ENCODE data around the gene AP2S1. TPM values are rescaled to one million over a fixed set of nuclear protein-coding genes. Genes with fewer than 3 reads are reported as not detected.
"Not testable (repeated sequence)": the region's sequence is repeated elsewhere in the genome, so short reads cannot be mapped to it uniquely, and the experiment has no call there.

AP2S1 gene
- total RNA-seq, 1 donor from 2014 or later: 100 TPM

DNA sequence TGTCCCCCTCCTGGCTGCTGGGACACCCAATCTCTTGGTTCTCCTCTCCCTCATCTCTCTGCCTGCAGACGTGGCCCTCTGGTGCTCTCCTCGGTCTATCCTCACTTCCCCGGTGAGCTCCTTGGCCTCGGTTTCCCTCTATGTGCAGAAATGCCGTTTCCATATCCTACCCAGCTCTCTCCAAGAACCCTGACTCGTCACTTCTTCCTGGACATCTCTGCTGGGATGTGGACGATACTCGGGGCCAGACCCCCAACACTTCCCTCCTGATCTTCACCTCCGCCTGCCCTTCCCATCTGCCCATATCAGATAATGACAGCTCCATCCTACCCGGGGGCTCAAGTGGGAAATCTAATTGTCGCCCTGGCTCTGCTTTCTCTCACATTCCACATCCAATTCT lies 7.9 kb downstream of the AP2S1 start:
- Mint-ChIP-seq H3K27me3 (no peaks in the 10 kb centered on the region), H3K4me1 (peaks cover 5% of the 10 kb centered on the region), H3K36me3 (ENCODE audit: low read depth) (peaks cover 42% of the 10 kb centered on the region), H3K4me3 (no peak overlapping the region), H3K27ac (no peak overlapping the region), H3K9me3 (no peaks in the 10 kb centered on the region)
- intact Hi-C loops (cut with micrococcal nuclease): no loop called here
- DNase-seq: no peak

DNA sequence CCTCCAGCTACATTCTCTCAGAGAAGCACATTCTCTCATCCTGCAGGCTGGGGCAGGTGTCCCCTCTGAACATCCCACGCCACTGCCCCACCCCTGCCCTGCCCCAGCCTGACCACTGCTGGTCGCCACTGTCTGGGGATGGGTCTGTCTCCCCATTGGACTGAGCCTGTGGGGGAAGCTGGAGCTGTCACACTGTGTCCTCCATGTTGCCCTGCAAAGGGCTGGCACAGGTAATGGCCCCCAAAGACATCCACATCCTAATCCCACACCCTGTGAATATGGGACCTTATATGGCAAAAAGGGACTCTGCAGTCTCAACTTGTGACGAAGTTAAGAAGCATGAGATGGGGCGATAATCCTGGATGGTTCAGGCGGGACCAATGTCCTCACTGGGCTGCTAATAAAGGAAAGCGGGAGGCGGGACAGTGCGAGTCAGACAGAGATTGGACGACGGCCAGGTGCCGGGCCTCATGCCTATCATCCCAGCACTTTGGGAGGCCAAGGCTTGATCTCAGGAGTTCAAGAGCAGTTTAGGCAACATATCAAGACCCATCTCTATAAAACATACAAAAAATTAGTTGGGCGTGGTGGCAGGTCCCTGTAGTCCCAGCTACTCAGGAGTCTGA lies 9.1 kb downstream of the AP2S1 start:
- Mint-ChIP-seq H3K36me3 (ENCODE audit: low read depth) (peaks cover 40% of the 10 kb centered on the region), H3K4me1 (peaks cover 3% of the 10 kb centered on the region), H3K27ac (no peak overlapping the region), H3K9me3 (no peaks in the 10 kb centered on the region), H3K4me3 (no peak overlapping the region), H3K27me3 (no peaks in the 10 kb centered on the region)
- intact Hi-C loops (cut with micrococcal nuclease): no loop called here
- no peak for DNase-seq

DNA sequence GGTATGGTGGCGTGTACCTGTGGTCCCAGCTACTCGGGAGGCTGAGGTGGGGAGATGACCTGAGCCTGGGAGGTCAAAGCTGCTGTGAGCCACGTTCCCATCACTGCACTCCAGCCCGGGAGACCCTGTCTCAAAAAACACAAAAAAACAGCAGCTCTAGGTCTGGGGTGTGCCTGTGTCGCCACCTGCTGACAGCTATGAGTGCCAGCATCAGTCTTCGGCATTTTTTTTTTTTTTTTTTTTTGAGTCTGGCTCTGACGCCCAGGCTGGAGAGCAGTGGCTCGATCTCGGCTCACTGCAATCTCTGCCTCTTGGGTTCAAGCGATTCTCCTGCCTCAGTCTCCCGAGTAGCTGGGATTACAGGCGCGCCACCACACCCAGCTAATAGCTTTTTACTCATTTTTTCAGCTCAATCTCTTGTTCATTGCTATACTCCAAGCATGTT lies 10.1 kb downstream of the AP2S1 start:
- H3K9me3 Mint-ChIP-seq: no peaks in the 10 kb centered on the region
- H3K36me3 Mint-ChIP-seq (ENCODE audit: low read depth): peaks cover 40% of the 10 kb centered on the region
- no peak overlapping the region for H3K4me3 Mint-ChIP-seq
- H3K27me3 Mint-ChIP-seq: no peaks in the 10 kb centered on the region
- DNase-seq: peak; percentile 84
- H3K27ac Mint-ChIP-seq: no peak overlapping the region
- intact Hi-C loops (cut with micrococcal nuclease): loop anchor here (1.0 kb wide), 2 partner anchors 54 to 83 kb away; no protein-coding TSS in a partner anchor
- peaks cover 3% of the 10 kb centered on the region for H3K4me1 Mint-ChIP-seq

DNA sequence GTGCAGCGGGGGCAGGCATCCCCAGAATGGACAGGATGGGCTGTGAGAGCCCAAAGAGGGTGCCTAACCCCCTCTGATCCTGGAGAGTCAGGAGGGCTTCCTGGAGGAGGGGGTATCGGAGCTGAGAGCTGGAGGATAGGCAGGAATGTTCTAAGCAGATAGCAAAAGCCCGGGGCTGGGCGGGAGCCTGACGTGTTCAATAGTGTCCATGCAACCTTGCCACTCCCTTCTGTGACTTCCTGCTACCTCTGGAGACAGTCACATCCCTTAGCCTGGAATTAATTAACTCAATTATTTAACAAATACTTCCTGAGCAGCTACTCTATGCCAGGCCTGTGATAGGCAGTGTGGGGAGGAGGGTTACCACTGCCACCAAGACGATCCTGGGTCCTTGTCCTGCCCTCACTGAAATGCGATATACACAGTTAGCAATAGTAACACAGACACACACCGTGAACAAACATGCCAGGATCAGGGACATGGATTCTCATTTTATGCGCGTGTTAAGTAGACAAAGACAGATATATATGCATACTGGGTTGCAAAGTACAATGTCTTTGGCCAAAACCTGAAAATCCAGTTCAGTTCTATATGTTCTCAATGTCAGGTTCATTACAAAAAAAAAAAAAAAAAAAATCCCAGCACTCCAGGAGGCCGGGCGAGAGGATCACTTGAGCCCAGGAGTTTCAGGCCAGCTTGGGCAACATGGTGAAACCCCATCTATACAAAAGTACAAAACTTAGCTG lies 10.7 kb downstream of the AP2S1 start:
- H3K4me3 Mint-ChIP-seq: no peak overlapping the region
- no peak overlapping the region for H3K27ac Mint-ChIP-seq
- H3K27me3 Mint-ChIP-seq: no peaks in the 10 kb centered on the region
- H3K4me1 Mint-ChIP-seq: peaks cover 3% of the 10 kb centered on the region
- no peak for DNase-seq
- H3K9me3 Mint-ChIP-seq: no peaks in the 10 kb centered on the region
- intact Hi-C loops (cut with micrococcal nuclease): loop anchor here (1.0 kb wide), 2 partner anchors 54 to 83 kb away; no protein-coding TSS in a partner anchor
- peaks cover 40% of the 10 kb centered on the region for H3K36me3 Mint-ChIP-seq (ENCODE audit: low read depth)

DNA sequence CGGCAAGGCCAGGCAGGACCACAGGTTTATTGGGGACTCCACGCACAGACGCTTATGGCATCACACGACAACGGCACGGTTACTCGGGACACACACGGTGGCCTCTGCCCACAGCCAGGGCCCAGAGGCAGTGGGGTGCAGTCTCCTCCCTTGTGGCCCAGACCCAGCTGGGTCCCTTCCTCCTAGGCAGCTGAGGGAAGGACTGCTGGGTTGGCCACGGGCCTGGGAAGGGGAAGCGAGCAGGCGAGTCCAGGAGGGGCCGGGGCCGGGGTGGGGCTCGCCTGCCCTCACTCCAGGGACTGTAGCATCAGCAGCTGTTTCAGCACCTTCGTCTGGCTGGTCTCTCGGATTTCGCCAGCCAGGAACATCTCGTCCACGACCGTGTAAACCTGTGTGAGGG lies 12.5 kb downstream of the AP2S1 start:
- DNase-seq: no peak
- peaks cover 3% of the 10 kb centered on the region for H3K4me1 Mint-ChIP-seq
- no peak overlapping the region for H3K4me3 Mint-ChIP-seq
- H3K27ac Mint-ChIP-seq: no peak overlapping the region
- intact Hi-C loops (cut with micrococcal nuclease): no loop called here
- H3K36me3 Mint-ChIP-seq (ENCODE audit: low read depth): peaks cover 34% of the 10 kb centered on the region
- no peaks in the 10 kb centered on the region for H3K27me3 Mint-ChIP-seq
- no peaks in the 10 kb centered on the region for H3K9me3 Mint-ChIP-seq

DNA sequence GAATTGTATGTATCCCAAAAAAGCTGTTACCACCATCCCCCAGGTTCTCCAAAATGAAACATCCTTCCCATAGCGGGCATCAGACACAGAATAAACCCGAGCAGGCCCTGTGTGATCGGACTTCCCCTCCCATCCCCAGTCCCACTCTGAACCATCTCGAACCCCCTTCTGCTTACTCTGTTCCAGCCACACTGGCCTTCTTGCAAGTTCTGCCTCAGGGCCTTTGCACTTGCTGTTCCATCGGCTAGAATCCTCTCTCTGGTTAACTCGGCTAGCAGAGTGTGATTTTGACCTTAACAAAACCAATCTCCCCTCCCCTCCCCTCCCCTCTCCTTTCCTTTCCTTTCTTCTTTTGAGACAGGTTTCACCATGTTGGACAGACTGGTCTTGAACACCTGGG lies 15.7 kb downstream of the AP2S1 start:
- DNase-seq: no peak

DNA sequence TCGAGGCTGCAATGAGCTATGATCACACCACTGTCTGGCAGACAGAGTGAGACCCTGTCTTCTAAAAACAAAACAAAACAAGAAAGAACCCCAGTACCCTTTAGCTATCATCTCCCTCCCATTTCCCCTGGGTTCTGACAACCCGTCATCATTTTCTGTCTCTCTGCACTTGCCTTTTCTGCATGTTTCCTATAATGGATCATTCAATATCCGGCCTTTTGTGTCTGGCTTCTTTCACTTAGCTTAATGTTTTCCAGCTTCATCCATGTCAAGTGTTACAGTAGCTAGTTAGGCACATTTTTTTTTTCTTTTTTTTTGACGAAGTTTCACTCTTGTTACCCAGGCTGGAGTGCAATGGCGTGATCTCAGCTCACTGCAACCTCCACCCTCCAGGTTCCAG lies 16.5 kb downstream of the AP2S1 start:
- Mint-ChIP-seq H3K9me3 (no peaks in the 10 kb centered on the region), H3K36me3 (ENCODE audit: low read depth) (peaks cover 13% of the 10 kb centered on the region), H3K27me3 (no peaks in the 10 kb centered on the region), H3K4me1 (peaks cover 1% of the 10 kb centered on the region), H3K27ac (no peak overlapping the region), H3K4me3 (no peak overlapping the region)
- intact Hi-C loops (cut with micrococcal nuclease): no loop called here
- DNase-seq: no peak

More for the DNA sequence above, 15.7 kb downstream of the AP2S1 start:
- Mint-ChIP-seq H3K4me1 (no peaks in the 10 kb centered on the region), H3K27me3 (no peaks in the 10 kb centered on the region), H3K9me3 (no peaks in the 10 kb centered on the region), H3K36me3 (ENCODE audit: low read depth) (peaks cover 19% of the 10 kb centered on the region), H3K27ac (no peak overlapping the region), H3K4me3 (no peak overlapping the region)
- intact Hi-C loops (cut with micrococcal nuclease): no loop called here

DNA sequence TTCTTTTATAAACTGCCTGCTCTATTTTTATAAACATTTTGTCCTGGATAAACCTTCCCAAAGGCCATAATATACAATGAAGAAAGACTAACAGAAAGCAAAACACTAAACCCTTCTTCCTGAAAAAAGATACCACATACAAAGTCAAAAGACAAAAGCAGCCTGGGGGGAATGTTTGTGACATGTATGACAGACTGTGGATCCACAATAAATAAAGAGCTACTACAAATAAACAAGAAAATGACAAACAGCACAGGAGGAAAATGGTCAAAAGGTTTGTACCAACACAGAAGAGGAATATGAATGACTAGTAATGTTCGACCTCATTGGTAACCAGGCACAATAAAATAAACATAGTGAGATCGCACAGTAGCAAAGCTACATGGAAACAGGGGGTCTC lies 19.8 kb downstream of the AP2S1 start:
- DNase-seq: no peak
- Mint-ChIP-seq H3K27ac (no peak overlapping the region), H3K4me1 (peaks cover 4% of the 10 kb centered on the region), H3K9me3 (no peaks in the 10 kb centered on the region), H3K36me3 (ENCODE audit: low read depth) (peaks cover 3% of the 10 kb centered on the region), H3K27me3 (no peaks in the 10 kb centered on the region), H3K4me3 (no peak overlapping the region)
- intact Hi-C loops (cut with micrococcal nuclease): no loop called here

DNA sequence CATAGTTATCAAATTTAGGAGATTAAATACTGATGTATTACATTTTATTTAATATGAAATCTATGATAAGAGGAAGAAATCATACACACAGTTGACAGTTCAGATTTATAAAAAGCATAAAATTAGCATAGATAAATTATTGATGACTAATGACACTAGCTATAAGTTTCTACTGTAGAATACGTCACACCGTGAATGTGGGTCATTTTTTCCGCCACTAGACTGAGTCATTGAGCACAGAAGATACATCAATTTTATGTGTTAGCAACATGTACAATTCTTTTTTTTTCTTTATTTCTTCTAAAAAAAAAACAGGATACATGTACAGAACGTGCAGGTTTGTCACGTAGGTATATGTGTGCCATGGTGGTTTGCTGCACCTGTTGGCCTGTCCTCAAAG lies 22.2 kb downstream of the AP2S1 start:
- no peaks in the 10 kb centered on the region for H3K27me3 Mint-ChIP-seq
- DNase-seq: no peak
- H3K36me3 Mint-ChIP-seq (ENCODE audit: low read depth): no peaks in the 10 kb centered on the region
- intact Hi-C loops (cut with micrococcal nuclease): no loop called here
- H3K27ac Mint-ChIP-seq: no peak overlapping the region
- H3K4me3 Mint-ChIP-seq: no peak overlapping the region
- peaks cover 14% of the 10 kb centered on the region for H3K4me1 Mint-ChIP-seq
- no peaks in the 10 kb centered on the region for H3K9me3 Mint-ChIP-seq

DNA sequence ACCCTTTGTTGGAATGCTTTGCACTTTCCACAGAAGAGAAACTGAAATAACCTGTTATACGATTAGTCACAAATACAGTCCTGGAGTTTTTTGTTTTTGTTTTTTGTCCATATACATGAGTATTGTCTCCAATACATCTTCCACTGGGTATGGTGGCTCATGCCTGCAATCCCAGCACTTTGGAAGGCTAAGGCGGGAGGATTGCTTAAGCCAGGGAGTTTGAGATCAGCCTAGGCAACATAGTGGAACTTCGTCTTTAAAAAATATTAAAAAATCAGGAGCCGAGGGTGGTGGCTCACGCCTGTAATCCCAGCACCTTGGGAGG lies 25.0 kb downstream of the AP2S1 start:
- Mint-ChIP-seq H3K36me3 (ENCODE audit: low read depth) (no peaks in the 10 kb centered on the region), H3K27me3 (no peaks in the 10 kb centered on the region), H3K4me1 (peaks cover 29% of the 10 kb centered on the region), H3K4me3 (no peak overlapping the region), H3K9me3 (no peaks in the 10 kb centered on the region), H3K27ac (peak overlapping the region; percentile 41)
- DNase-seq: no peak
- intact Hi-C loops (cut with micrococcal nuclease): no loop called here

DNA sequence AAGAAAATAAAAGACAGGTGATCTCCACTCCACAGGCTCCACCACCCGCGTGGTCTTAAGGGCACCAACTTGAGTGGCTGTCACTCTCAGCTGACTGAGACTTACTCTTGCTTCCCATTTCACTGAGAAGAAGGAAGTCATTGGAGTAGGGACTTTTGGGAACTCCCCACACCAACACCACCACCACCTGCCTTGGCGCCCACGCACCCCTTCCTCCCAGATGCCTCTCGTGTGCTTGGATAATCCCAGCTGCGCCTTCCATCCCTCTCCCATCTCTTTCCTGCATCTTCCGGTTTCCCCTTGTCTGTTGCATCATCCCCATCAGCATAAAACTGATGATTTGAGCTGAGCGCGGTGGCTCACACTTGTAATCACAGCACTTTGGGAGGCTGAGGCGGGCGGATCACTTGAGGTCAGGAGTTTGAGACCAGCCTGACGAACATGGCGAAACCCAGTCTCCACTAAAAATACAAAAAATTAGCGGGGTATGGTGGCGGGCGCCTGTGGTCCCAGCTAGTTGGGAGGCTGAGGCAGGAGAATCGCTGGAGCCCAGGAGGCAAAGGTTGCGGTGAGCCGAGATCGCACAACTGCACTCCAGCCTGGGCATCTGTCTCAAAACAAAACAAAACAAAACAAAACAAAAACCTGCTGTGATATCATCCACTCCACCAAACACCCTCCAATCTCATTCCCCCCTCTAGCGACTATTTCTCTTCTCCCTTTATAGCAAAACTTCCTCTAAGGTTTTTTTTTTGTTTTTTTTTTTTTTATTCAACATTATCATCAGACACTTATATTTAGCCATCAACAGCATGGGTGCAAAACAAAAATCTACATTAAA lies 25.5 kb downstream of the AP2S1 start:
- Mint-ChIP-seq H3K36me3 (ENCODE audit: low read depth) (no peaks in the 10 kb centered on the region), H3K9me3 (no peaks in the 10 kb centered on the region), H3K27ac (no peak overlapping the region), H3K4me3 (no peak overlapping the region), H3K4me1 (peaks cover 34% of the 10 kb centered on the region), H3K27me3 (no peaks in the 10 kb centered on the region)
- intact Hi-C loops (cut with micrococcal nuclease): no loop called here
- no peak for DNase-seq

DNA sequence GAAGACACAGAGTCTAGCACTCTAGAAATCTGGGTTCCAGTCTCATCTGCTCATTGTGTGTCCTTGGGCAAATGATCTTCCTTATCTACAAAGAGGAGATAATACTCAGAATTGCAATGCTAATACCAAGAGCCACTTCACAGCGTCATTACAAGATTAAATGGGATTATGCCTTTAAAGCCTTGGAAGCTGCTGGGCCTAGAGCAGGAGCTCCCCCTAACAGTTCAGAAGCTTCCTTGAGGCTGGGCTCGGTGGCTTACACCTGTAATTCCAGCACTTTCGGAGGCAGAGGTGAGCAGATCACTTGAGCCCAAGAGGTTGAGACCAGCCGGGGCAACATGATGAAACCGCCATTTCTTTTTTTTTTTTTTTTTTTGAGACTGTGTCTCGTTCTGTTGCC lies 27.6 kb downstream of the AP2S1 start:
- intact Hi-C loops (cut with micrococcal nuclease): no loop called here

DNA sequence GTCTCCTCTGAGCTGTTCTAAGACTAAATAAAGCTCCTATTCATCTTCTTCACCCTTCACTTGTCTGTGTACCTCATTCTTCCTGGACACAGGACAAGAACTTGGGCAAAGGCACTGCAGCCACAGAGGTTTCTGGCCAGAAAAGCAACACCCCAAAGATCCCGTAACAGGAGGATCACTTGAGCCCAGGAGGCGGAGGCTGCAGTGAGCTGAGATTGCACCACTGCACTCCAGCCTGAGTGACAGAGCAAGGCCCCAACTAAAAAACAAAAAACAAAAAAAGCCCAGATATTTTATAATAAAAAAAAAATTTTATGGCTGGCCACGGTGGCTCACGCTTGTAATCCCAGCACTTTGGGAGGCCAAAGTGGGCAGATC lies 28.2 kb downstream of the AP2S1 start:
- peak overlapping the region; percentile 77 for H3K27ac Mint-ChIP-seq
- DNase-seq; intact Hi-C loops (cut with micrococcal nuclease); H3K36me3 Mint-ChIP-seq (ENCODE audit: low read depth); H3K27me3 Mint-ChIP-seq; H3K9me3 Mint-ChIP-seq: not testable (repeated sequence)
- peak overlapping the region; percentile 12 for H3K4me3 Mint-ChIP-seq
- H3K4me1 Mint-ChIP-seq: peaks cover 38% of the 10 kb centered on the region

More for the DNA sequence above, 27.6 kb downstream of the AP2S1 start:
- Mint-ChIP-seq H3K36me3 (ENCODE audit: low read depth) (no peaks in the 10 kb centered on the region), H3K27ac (no peak overlapping the region), H3K9me3 (no peaks in the 10 kb centered on the region), H3K4me1 (peaks cover 39% of the 10 kb centered on the region), H3K4me3 (no peak overlapping the region), H3K27me3 (no peaks in the 10 kb centered on the region)
- no peak for DNase-seq
